ENCODE data around the gene RIMBP2.

- TF ChIP-seq EZH2phosphoT487 (IDR thresholded peaks at IDR 0.05; ENCODE audit: insufficient read depth, low read depth), result no peak
- no peak for TF ChIP-seq EZH2 (IDR thresholded peaks at IDR 0.05; ENCODE audit: insufficient read depth, poor library complexity, severe bottlenecking)
Measured at GRCh38 chr12:130509454-130509853, 206.6 kb downstream of the RIMBP2 start.
